Cortex of kidney (tissue), 1 donor: ENCODE data around the gene EPHA6.

ENCODE experiments used
- DNase-seq: peaks from one replicate; lab custom pipeline; 2025; lab: John Stamatoyannopoulos, UW

EPHA6 gene

GRCh38 chr3:97277708-97278107 is 463.3 kb downstream of the EPHA6 start:
- DNase-seq, result no peak

GRCh38 chr3:97278506-97278905 is 464.1 kb downstream of the EPHA6 start:
- no peak for DNase-seq

- no peak for DNase-seq
Observed at GRCh38 chr3:97291901-97292300, 477.5 kb downstream of the EPHA6 start.

- DNase-seq, result no peak
Observed at GRCh38 chr3:97293596-97294131, 479.3 kb downstream of the EPHA6 start.

GRCh38 chr3:97297032-97297431 is 482.6 kb downstream of the EPHA6 start:
- DNase-seq, result no peak

- DNase-seq, result no peak
Observed at GRCh38 chr3:97301114-97301513, 486.7 kb downstream of the EPHA6 start.

GRCh38 chr3:97306226-97306625 is 491.8 kb downstream of the EPHA6 start:
- no peak for DNase-seq

- no peak for DNase-seq
Observed at GRCh38 chr3:97338375-97338774, 524.0 kb downstream of the EPHA6 start.

GRCh38 chr3:97340940-97341339 is 526.5 kb downstream of the EPHA6 start:
- DNase-seq, result no peak

GRCh38 chr3:97347780-97348179 is 533.4 kb downstream of the EPHA6 start:
- no peak for DNase-seq

GRCh38 chr3:97350971-97351370 is 536.6 kb downstream of the EPHA6 start:
- DNase-seq, result no peak

- no peak for DNase-seq
Observed at GRCh38 chr3:97353176-97353575, 538.8 kb downstream of the EPHA6 start.

- no peak for DNase-seq
Observed at GRCh38 chr3:97359977-97360376, 545.6 kb downstream of the EPHA6 start.

- no peak for DNase-seq
Observed at GRCh38 chr3:97360804-97361203, 546.4 kb downstream of the EPHA6 start.

- no peak for DNase-seq
Observed at GRCh38 chr3:97384583-97384982, 570.2 kb downstream of the EPHA6 start.

- no peak for DNase-seq
Observed at GRCh38 chr3:97388774-97389173, 574.4 kb downstream of the EPHA6 start.

GRCh38 chr3:97389936-97390335 is 575.5 kb downstream of the EPHA6 start:
- no peak for DNase-seq

GRCh38 chr3:97391167-97391566 is 576.8 kb downstream of the EPHA6 start:
- DNase-seq, result no peak

GRCh38 chr3:97409612-97410011 is 595.2 kb downstream of the EPHA6 start:
- DNase-seq, result no peak

- DNase-seq, result no peak
Observed at GRCh38 chr3:97421565-97421964, 607.2 kb downstream of the EPHA6 start.

- DNase-seq, result no peak
Observed at GRCh38 chr3:97425002-97425401, 610.6 kb downstream of the EPHA6 start.

GRCh38 chr3:97430601-97431000 is 616.2 kb downstream of the EPHA6 start:
- DNase-seq, result no peak

GRCh38 chr3:97432914-97433313 is 618.5 kb downstream of the EPHA6 start:
- no peak for DNase-seq

GRCh38 chr3:97438131-97438530 is 623.7 kb downstream of the EPHA6 start:
- no peak for DNase-seq

GRCh38 chr3:97439373-97439772 is 625.0 kb downstream of the EPHA6 start:
- no peak for DNase-seq
